ENCODE data around the gene PPP2R3A.
"Not testable (repeated sequence)": the region's sequence is repeated elsewhere in the genome, so short reads cannot be mapped to it uniquely, and the experiment has no call there.

PPP2R3A gene

DNA sequence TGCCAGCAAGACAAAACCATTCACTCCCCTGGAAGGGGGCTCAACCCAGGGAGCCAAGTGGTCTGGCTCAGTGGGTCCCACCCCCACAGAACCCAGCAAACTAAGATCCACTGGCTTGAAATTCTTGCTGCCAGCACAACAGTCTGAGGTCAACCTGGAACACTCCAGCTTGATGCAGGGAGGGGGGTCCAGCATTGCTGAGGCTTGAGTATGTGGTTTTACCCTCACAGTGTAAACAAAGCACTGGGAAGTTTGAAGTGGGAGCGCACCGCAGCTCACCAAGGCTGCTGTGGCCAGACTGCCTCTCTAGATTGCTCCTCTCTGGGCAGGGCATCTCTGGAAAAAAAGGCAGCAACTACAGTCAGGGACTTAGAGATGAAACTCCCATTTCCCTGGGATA, 148.9 kb downstream of the PPP2R3A start:
- no peak for DNase-seq

DNA sequence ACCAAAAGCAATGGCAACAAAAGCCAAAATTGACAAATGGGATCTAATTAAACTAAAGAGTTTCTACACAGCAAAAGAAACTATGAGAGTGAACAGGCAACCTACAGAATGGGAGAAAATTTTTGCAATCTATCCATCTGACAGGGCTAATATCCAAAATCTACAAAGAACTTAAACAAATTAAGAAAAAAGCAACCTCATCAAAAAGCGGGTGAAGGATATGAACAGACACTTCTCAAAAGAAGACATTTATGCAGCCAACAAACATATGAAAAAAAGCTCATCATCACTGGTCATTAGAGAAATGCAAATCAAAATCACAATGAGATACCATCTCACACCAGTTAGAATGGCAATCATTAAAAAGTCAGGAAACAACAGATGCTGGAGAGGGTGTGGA, 153.8 kb downstream of the PPP2R3A start:
- DNase-seq = not testable (repeated sequence)

DNA sequence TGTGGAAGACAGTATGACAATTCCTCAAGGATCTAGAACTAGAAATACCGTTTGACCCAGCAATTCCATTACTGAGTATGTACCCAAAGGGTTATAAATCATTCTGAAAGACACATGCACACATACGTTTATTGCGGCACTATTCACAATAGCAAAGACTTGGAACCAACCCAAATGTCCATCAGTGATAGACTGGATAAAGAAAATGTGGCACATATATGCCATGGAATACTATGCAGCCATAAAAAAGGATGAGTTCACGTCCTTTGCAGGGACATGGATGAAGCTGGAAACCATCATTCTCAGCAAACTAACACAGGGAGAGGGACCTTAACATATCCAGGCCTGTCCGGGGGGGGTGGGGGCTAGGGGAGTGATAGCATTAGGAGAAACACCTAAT, 154.3 kb downstream of the PPP2R3A start:
- DNase-seq = not testable (repeated sequence)

DNA sequence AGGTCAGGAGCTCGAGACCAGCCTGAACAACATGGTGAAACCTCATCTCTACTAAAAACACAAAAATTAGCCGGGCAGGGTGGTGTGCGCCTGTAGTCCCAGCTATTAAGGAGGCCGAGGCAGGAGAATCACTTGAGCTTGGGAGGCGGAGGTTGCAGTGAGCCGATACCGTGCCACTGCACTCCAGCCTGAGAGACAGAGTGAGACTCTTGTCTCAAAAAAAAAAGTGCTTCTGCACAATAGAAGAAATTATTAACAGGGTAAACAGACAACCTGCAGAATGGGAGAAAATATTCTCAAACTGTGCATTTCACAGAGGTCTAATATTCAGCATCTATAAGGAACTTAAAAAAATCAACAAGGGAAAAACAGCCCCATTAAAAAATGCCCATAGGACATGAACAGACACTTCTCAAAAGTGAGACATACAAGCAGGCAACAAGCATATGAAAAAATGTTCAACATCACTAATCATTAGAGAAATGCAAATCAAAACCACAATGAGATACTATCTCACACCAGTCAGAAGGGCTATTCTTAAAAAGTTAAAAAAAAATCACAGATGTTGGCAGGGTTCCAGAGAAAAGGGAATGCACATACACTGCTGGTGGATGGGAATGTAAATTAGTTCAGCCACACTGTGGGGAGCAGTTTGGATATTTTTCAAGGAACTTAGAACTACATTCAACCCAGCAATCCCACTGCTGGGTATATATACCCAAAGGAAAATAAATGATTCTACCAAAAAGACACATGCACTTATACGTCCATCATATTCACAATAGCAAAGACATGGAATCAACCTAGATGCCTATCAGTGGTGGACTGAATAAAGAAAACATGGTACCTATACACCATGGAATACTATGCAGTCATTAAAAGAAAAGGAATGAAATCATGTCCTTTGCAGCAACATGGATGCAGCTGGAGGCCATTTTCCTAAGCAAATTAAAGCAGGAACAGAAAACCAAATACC, 155.1 kb downstream of the PPP2R3A start:
- DNase-seq = no peak

DNA sequence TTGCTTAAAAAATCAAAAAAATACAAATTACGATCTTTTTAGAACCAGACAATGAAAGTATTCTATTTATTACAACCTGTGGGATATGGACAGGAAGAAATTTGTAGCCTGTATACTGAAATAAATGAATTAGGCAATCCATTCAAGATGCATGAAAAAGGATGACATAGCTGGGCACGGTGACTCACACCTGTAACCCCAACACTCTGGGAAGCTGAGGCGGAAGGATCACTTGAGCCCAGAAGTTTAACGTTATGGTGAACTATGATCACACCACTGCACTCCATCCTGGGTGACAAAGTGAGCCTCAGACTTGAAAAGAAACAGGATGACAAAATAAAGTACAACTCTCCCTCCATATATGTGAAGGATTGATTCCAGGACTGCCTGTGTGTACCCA, 156.5 kb downstream of the PPP2R3A start:
- no peak for DNase-seq

DNA sequence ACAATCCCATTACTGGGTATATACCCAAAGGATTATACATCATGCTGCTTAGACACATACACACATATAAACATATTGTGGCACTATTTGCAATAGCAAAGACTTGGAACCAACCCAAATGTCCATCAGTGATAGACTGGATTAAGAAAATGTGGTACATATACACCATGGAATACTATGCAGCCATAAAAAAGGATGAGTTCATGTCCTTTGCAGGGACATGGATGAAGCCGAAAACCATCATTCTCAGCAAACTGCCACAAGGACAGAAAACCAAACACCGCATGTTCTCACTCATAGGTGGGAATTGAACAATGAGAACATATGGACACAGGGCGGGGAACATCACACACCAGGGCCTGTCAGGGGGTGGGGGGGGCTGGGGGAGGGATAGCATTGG, 166.1 kb downstream of the PPP2R3A start:
- DNase-seq = not testable (repeated sequence)

DNA sequence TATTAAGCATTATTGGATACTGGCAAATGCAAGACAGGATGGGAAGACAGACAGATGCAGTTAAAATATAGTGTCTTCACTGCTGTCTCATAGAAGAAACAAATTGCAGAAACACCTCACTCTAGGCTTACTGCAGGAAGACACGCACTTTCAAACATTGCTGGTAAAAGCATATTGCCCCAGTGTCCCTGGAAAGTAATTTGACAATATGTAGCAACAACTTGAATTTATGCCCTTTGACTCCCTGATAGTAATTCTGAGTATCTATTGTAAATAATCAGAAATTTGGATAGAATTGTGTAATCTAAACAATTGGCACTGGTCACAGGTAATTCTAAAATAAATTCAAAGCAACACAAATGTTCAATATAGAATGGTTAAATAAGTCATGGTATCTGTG, 168.6 kb downstream of the PPP2R3A start:
- no peak for DNase-seq

DNA sequence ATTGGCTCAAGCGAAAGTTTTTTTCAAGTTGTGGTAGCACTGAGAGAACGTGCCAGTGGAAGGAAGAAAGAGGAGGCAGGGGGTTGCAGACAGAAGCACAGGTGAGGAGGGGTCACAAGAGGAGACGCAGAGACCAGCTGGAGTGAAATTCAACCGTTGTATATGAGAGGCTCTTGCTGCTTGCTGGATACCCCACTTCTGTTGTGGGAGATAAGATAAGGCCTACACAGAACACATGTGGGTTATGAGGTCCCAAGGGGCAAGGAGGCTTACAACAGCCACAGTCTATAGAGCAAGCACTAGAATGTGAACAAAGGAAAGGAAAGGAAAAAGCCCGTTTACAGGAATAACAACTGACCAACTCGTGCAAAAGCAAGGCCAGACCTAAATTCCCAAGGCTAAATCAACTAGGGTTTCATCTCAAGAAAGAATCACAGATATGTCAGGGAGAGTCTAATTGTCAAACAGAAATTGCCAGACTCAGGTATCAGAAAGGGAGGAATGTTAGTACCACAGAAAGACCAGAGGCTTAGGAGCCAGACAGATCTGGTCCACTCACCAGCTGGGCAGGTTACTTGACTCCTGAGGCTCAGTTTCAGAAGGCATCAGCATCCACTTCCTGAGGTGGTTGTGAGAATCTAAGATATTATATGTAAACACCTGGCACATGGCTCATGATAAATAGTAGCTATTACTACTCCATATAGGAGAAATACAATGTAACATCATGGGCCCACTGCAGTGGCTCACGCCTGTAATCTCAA, 169.7 kb downstream of the PPP2R3A start:
- no peak for DNase-seq

DNA sequence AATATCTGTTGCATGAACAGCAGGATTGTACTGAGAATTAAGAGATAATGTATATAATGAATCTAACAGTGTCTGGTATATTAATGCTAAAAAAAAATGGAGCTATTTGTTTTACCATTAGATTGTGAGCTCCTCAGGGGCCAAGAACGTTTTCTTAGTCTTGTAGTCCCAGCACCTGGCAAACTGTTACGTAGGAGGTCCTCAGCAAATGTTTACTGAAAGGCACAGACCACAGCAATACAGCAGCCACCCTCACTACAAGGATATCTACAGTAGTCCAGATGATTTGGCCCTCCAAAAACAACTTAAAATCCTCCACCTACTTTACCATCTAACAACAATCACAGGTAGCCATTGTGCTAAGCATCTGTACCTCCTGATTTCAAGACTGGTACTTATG, 170.9 kb downstream of the PPP2R3A start:
- peak; percentile 11 for DNase-seq

DNA sequence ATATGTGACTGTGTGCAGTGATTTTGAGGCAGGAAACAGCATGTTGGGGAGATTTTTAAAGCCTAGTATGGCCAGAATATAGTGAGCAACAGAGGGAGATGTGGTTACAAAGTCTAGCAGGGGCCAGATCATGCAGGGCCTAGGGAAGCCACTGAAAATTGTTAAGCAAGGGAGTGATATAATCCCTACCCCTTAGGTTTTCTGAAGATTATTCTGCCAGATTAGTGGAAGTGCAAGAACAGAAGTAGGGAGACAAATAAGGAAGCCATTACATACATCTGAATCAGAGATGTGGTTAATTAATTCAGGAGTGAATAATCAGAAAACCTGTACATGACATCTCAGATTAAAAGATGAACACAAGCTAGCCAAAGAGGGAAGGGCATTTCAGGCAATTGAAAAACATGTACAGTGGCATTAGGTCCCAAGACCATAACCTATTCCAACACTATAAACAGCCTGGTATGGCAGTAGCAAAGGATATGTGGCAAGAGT, 175.8 kb downstream of the PPP2R3A start:
- no peak for DNase-seq

DNA sequence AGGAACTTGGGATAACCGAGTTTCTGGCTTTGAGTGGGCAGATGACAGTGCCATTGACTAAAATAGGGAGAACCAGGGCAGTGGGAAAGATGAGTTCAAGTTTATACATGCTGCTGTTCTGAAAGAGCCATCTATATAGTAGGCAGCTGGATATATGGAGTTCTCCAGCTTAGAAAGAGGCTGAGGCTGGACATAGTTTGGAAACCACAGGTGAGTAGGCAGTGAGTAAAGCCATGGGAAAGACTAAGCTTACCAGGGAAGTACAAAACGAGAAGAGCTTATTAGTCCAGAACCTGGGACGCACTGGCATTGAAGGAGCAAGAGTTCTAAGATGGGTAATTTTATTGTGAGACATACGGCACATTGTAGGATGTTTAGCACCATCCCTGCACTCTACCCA, 176.4 kb downstream of the PPP2R3A start:
- no peak for DNase-seq

DNA sequence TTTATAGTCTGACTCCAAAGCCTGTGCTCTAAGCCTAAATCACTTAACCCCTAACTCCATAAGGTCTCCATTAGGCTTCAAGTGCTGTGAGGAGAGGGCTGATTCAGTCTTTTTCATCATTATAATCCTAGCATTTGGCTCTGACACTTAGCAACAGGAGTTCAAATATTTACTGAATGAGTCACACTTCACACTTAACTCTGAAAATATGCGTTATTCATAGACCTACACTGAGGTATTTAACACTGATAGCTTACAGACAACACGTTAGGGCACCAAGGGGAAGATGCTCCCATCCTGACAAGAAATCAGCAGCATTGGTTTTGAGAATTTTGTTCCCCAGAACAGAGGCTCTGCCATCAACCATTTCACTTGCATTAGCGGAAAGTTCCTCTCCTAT, 177.1 kb downstream of the PPP2R3A start:
- peak; percentile 51 for DNase-seq

DNA sequence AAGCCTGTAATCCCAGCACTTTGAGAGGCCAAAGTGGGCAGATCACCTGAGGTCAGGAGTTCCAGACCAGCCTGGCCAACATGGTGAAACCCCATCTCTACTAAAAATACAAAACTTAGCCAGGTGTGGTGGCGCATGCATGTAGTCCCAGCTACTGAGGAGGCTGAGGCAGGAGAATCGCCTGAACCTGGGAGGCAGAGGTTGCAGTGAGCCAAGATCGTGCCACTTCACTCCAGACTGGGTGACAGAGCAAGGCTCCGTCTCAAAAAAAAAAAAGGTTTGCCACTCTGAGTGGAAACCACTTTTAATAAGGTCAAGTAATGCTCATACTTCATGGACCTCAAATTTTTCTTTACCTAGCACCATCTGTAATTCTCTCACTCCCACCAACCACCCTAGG, 178.9 kb downstream of the PPP2R3A start:
- DNase-seq = not testable (repeated sequence)

DNA sequence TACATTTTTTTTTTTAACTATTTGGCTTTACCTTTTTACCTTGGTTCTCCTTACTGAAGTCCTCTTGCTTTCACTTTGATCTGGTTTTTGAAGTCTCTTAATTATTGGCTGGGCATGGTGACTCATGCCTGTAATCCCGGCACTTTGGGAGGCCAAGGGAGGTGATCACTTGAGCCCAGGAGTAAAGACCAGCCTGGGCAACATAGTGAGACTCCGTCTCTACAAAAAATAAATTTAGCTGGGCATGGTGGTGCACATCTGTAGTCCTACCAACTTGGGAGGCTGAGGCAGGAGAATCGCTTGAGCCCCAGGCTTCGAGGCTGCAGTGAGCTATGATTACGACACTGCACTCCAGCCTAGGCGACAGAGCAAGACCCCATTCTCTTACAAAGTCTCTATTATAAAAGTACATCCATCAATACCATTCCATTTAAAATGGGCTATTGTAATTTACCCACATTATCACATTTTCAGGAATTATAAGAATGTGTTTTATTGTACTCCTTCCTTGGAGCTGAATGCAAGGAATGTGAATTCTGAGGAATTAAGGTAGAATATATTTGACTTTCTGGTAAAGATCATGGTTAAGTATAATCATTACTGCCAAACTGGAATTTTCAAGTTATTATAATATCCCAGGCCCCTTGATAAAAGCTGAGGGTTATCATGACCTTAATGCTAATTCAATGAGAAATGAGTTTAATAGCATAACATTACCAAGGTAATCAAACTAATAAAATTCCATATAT, 181.6 kb downstream of the PPP2R3A start:
- DNase-seq = no peak

DNA sequence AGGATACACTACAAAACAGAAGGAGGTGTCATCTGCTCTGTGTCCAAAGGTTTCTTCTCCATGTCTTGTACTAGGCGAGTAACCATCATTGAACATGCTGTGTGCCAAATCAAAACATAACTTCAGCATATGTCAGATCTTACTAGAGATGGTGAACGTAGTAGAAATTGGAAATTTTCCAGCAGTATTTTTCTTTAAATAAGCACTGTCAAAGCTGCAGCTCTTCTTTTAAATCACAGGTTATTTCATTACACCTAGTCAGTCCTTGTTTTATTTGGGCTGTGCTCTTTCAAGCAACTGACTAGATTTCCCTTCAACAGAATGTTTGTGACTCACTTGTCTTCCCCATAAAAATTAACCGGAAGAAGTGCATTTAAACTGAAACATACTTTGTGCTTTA, 184.1 kb downstream of the PPP2R3A start:
- DNase-seq = no peak

DNA sequence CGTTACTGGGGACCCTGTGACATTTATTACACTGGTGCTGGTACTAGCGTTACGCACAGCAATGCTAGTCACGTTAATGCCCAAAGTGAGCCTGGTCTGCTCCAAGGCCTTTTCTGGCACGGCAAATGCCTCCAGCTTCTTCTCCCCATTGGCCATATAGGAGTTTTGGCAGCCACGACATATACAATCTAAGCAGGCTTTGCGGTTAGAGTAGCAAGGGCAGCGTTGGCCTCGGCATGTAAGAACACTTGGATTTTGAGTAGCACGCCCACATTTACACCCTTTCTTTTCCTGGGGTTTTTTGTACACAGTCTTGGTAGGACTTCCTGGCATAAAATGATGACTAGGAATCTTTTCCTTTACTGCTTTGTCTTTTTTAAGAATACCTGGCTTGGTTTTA, 185.7 kb downstream of the PPP2R3A start:
- no peak for DNase-seq

DNA sequence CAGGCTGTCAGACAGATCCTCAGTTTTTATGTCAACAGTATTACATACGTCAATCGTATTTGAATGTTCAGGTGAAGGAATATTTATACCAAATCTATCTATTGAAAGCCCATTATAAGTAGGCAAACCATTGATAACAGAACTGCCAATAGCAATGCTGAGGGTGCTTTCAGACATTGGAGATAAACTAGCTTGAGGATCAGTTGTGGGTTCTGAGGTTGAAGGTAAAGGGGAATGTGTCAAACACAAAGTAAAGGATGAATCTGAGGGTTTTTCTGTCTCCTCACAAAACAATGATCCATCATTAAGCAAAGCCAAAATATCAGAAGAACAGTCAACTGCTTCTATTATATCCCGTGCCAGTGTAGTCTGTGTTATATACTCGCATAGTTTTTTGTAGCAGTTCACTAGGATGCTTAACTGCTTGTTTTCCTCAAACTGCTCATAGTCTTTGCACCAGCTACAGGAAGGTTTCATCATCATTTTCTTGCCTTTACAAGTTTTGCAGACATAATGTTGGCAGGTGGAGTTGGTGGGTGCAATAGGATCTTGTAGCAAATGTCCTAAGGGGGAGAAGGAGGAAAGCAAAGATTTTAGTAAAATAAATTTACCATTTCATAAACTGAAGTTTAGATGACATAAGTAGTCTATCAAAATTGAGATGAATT, 186.8 kb downstream of the PPP2R3A start:
- no peak for DNase-seq

DNA sequence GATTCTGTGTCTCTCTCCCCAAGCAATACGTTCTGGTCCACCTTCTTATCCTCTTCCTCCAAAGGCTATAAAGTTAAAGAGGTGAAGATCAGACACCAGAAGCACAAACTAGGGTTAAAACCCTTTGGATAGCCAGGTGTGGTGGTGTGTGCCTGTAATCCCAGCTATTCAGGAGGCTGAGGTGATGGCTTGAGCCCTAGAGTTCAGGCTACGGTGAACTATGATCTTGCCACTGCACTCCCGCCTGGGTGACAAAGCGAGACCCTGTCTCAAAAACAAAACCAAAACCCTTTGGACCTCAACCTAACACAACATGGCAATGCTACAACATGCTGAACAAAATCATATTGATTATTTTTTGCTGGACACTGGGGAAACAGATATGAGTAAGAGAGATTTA, 187.4 kb downstream of the PPP2R3A start:
- DNase-seq = no peak

DNA sequence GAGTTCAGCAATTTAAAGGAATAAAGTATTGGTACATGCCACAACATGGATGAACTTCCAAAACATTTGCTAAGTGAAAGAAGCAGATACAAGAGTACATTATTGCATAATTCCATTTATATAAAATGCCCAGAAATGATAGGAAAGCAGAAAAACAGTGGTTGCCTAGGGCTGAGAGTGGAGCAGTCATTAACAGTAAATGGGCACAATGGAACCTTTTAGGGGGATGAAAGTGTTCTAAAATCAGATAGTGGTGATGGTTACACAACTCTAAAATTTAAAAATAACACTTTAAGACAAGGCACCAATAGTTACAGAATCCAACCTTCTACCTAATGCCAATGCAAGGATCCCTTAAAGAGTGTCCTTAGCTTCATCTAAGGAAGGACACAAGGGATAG, 196.0 kb downstream of the PPP2R3A start:
- no peak for DNase-seq

DNA sequence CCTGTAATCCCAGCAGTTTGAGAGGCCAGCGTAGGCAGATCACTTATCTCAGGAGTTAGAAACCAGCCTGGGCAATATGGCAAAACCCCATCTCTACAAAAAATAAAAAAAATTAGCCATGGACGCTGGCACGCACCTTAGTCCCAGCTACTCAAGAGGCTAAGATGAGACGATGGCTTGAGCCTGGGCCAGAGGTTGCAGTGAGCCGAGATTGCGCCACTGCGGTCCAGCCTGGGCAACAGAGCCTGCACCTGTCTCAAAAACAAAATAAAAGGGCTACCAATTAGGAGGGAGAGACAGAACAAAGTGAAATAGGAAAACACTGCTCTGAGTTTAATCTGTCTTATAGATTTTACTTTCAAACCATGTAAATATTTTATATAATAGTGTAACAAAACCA, 196.8 kb downstream of the PPP2R3A start:
- DNase-seq = no peak

DNA sequence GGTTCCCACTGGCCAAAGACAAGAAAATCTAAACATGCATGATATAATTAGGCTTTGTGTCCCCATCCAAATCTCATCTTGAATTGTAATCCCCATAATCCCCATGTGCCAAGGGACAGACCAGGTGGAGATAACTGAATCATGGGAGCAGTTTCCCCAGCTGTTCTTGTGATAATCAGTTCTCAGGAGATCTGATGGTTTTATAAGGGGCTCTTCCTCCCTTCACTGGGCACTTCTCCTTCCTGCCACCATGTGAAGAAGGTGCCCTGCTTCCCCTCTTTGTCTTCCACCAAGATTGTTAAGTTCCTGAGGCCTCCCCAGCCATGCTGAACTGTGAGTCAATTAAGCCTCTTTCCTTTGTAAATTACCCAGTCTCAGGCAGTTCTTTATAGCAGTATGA, 198.1 kb downstream of the PPP2R3A start:
- not testable (repeated sequence) for DNase-seq

DNA sequence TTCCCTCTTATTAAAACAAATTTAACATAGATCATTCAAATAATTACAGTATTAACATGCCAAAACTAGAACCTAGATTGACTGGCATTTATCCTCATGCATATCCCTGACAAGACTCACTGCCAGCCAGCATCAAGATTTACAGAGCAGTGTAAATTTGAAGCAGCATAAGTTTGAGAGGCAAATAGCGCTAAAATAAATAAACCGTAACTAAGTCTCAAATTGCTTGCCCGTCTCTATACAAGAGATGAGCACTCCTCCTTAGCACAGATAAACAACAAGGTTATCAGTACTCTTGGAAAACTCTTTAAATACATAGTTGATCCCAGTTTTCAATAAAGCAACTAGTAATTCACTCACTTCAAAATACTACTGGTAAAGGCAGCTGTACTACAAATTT, 201.0 kb downstream of the PPP2R3A start:
- DNase-seq = no peak

DNA sequence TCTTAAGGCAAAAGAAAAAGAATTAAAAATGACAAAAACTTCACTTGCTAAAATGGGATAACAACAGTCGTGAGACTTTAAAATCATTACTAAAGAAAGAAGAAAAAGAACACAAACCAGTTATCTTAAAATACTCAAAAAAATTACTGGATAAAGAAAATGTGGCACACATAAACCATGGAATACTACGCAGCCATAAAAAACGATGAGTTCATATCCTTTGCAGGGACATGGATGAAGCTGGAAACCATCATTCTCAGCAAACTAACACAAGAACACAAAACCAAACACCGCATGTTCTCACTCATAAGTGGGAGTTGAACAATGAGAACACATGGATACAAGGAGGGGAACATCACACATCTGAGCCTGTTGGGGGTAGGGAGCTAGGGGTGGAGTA, 202.7 kb downstream of the PPP2R3A start:
- DNase-seq = not testable (repeated sequence)
